Stomach (tissue), 9 donors: ENCODE measurements around the gene INSIG2. TPM values are rescaled to one million over a fixed set of nuclear protein-coding genes. Genes with fewer than 3 reads are reported as not detected.
"Not testable (repeated sequence)": the region's sequence is repeated elsewhere in the genome, so short reads cannot be mapped to it uniquely, and the experiment has no call there.

Experiments
- DNase-seq, 2 donors: peaks; one replicate each; pipeline versions ENCODE4 v3.0.0 to v3.0.0-alpha.2; 2013 to 2019
- H3K27ac ChIP-seq, 5 donors: fragments of 200-600 bp in 4 of 5; sonication (generic) in 4 of 5; one replicate each; pipeline ENCODE4 v1.5.1; 2013 to 2019; ENCODE audit warnings: mild to moderate bottlenecking in 1 of 5, moderate library complexity in 1 of 5
- H3K27me3 ChIP-seq, 3 donors: fragments of 200-600 bp; sonication (generic); one replicate each; pipeline ENCODE4 v1.5.1; 2017 to 2019; ENCODE audit warnings: mixed run types in 1 of 3
- H3K36me3 ChIP-seq, 4 donors: fragments of 200-600 bp; sonication (generic); 1 replicate in 3 of 4; 2 replicates in 1 of 4; pipeline ENCODE4 v1.5.1; 2016 to 2019
- H3K4me1 ChIP-seq, 4 donors: fragments of 200-600 bp; sonication (generic); one replicate each; pipeline ENCODE4 v1.5.1; 2016 to 2019
- H3K4me3 ChIP-seq, 4 donors: fragments of 200-600 bp; sonication (generic) in 3 of 4; one replicate each; pipeline ENCODE4 v1.5.1; 2016 to 2019; ENCODE audit warnings: mild to moderate bottlenecking in 1 of 4
- H3K9me3 ChIP-seq, 4 donors: fragments of 200-600 bp; sonication (generic); one replicate each; pipeline ENCODE4 v1.5.1; 2016 to 2019
- CTCF ChIP-seq, 7 experiments: fragments of 450-650 bp in 4 of 7; fragments of 200-600 bp in 3 of 7; sonication (generic) in 3 of 7; IDR thresholded peaks; one replicate each; pipeline ENCODE4 v1.5.1; 2016 to 2019; ENCODE audit warnings: antibody characterized with exemption in 7 of 7, control low read depth in 2 of 7, mild to moderate bottlenecking in 1 of 7
- EP300 ChIP-seq: sonication (generic); formaldehyde crosslinking; IDR thresholded peaks from one replicate; pipeline ENCODE4 v1.6.1; 2017; ENCODE audit warnings: antibody characterized with exemption
- POLR2A ChIP-seq, 4 donors: fragments of 450-650 bp; IDR thresholded peaks; one replicate each; pipeline ENCODE4 v1.6.1; 2016; ENCODE audit warnings: antibody characterized with exemption in 4 of 4, control low read depth in 2 of 4, mild to moderate bottlenecking in 1 of 4, moderate library complexity in 1 of 4
- POLR2AphosphoS5 ChIP-seq, 3 donors: sonication (generic); formaldehyde crosslinking; IDR thresholded peaks; one replicate each; pipeline ENCODE4 v1.6.1; 2016; ENCODE audit warnings: antibody characterized with exemption in 3 of 3
- WGBS, 5 donors: extraction: QIAGEN DNeasy Blood & Tissue Kit in 3 of 5; methylation state at CpG; one replicate each; pipeline versions ENCODE4 v1.1.5 to v1.1.7; 2013 to 2018; 5-methylcytosine and 5-hydroxymethylcytosine counted together
- intact Hi-C: fragments of 100-400 bp; cut with DNase I; formaldehyde crosslinking; loops from one replicate; pipeline ENCODE4 v1.15.1; 2023; ENCODE audit warnings: low total_unique reads
- polyA plus RNA-seq, 3 donors: library from polyadenylated mRNA; stranded (reverse); fragments of 200-250 nt; gene quantifications; one replicate each; pipeline ENCODE4 v1.2.3, GENCODE V29; 2013
- total RNA-seq, 5 donors: library from RNA; depleted of rRNA; stranded (reverse); fragments of >200 nt; gene quantifications; one replicate each; pipeline versions ENCODE4 v1.1.0 to v1.2.3, GENCODE V29; 2014 to 2016
- donor health status: healthy with polysubstance abuse.
- donor health status: Bipolar disorder and iron deficiency.
- donor health status: healthy.

The INSIG2 gene
- total and polyA plus RNA-seq, 8 donors, result 6.7 to 37.8 (median 10.4) TPM

DNA sequence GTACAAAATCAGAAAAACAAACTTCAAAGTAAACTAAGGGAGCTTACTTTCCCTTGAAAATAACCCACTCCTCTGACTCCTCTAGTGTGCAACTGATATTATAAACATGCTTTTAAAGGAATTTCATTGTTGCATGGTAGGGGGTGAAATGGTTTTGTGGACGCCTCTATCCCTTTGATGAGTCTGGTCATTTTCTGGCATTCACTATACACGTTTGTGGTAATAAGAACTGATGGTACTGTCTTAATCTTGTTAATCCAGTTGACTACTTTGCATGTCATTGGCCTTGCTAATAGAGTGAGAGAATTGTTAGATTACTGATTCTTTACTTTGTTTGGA, 2.8 kb downstream of the INSIG2 start:
- DNase-seq, result no peak
- no peaks in the 10 kb centered on the region for H3K27me3 ChIP-seq
- no peak overlapping the region for H3K27ac ChIP-seq
- no peaks in the 10 kb centered on the region for H3K36me3 ChIP-seq
- H3K4me1 ChIP-seq, result peaks cover 0 to 76% (median 39%) of the 10 kb centered on the region in 4 donors
- intact Hi-C loops, result no loop called here
- TF ChIP-seq CTCF (IDR thresholded peaks at IDR 0.05) (no peak), EP300 (no peak), POLR2A (IDR thresholded peaks at IDR 0.05) (no peak), POLR2AphosphoS5 (IDR thresholded peaks at IDR 0.05) (no peak)
- no peaks in the 10 kb centered on the region for H3K9me3 ChIP-seq
- 21 to 56% (median 54%) methylated on average over 2 of the region's 2 CpGs for WGBS, 5 donors
- no peak overlapping the region for H3K4me3 ChIP-seq

DNA sequence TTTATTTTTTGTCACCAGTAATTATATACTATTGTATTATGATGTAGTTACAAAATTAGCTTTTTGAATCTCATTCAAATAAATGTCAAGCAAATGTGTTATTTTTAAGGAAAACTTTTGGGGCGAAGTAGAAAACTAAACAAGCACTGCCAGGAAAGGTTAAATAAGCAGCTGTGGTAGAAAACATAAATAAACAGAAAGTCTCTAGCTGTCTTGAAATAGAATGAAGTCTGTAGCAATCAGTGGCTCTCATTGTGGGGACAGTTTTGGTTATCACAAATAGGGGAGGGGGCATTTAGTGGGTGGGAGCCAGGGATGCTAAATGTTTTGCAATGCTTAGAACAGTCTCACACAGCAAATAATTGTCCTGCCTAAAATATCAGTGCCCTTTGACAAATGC, 3.4 kb downstream of the INSIG2 start:
- intact Hi-C loops, result no loop called here
- 24 to 47% (median 40%) methylated on average over 1 of the region's 1 CpG for WGBS, 5 donors
- Histone ChIP-seq H3K4me1 (peaks cover 0 to 76% (median 39%) of the 10 kb centered on the region in 4 donors), H3K4me3 (no peak overlapping the region), H3K9me3 (no peaks in the 10 kb centered on the region), H3K36me3 (peaks cover 0 to 3% (median 2%) of the 10 kb centered on the region in 4 donors), H3K27me3 (no peaks in the 10 kb centered on the region), H3K27ac (no peak overlapping the region)
- no peak for TF ChIP-seq POLR2AphosphoS5 (IDR thresholded peaks at IDR 0.05)
- no peak for TF ChIP-seq CTCF (IDR thresholded peaks at IDR 0.05)
- TF ChIP-seq EP300, result no peak
- no peak for TF ChIP-seq POLR2A (IDR thresholded peaks at IDR 0.05)
- DNase-seq, result no peak

DNA sequence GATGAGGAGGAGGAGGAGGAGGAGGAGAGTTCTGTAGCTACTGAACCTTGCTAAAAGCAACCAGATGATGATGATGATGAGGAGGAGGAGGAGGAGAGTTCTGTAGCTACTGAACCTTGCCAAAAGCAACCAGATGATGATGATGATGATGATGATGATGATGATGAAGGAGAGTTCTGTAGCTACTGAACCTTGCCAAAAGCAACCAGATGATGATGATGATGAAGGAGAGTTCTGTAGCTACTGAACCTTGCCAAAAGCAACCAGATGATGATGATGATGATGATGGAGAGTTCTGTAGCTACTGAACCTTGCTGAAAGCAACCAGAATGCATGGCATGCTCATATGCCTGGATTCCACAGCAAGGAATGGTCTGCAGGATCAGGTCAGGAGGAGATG, 5.8 kb downstream of the INSIG2 start:
- peaks cover 0 to 71% (median 35%) of the 10 kb centered on the region in 4 donors for H3K4me1 ChIP-seq
- H3K27me3 ChIP-seq, H3K27ac ChIP-seq, H3K4me3 ChIP-seq, intact Hi-C loops, H3K9me3 ChIP-seq, DNase-seq: not testable (repeated sequence)
- peaks cover 0 to 16% (median 12%) of the 10 kb centered on the region in 4 donors for H3K36me3 ChIP-seq

GRCh38 chr2:118094503-118094902, 6.2 kb downstream of the INSIG2 start:
- WGBS, 5 donors, result 48 to 63% (median 55%) methylated on average over 2 of the region's 2 CpGs
- Histone ChIP-seq H3K4me1 (peaks cover 0 to 67% (median 31%) of the 10 kb centered on the region in 4 donors), H3K27ac (no peak overlapping the region), H3K36me3 (peaks cover 0 to 16% (median 12%) of the 10 kb centered on the region in 4 donors), H3K9me3 (no peaks in the 10 kb centered on the region), H3K4me3 (no peak overlapping the region), H3K27me3 (no peaks in the 10 kb centered on the region)
- no peak for DNase-seq
- intact Hi-C loops, result no loop called here
- no peak for TF ChIP-seq CTCF (IDR thresholded peaks at IDR 0.05)
- no peak for TF ChIP-seq POLR2AphosphoS5 (IDR thresholded peaks at IDR 0.05)
- no peak for TF ChIP-seq POLR2A (IDR thresholded peaks at IDR 0.05)
- no peak for TF ChIP-seq EP300

- no peak overlapping the region for H3K4me3 ChIP-seq
- no peaks in the 10 kb centered on the region for H3K9me3 ChIP-seq
- peaks cover 0 to 23% (median 17%) of the 10 kb centered on the region in 4 donors for H3K36me3 ChIP-seq
- no peak overlapping the region for H3K27ac ChIP-seq
- TF ChIP-seq EP300 (no peak), CTCF (IDR thresholded peaks at IDR 0.05) (no peak), POLR2A (IDR thresholded peaks at IDR 0.05) (no peak), POLR2AphosphoS5 (IDR thresholded peaks at IDR 0.05) (no peak)
- intact Hi-C loops, result no loop called here
- no peaks in the 10 kb centered on the region for H3K27me3 ChIP-seq
- DNase-seq, result no peak
- 61 to 80% (median 77%) methylated on average over 5 of the region's 5 CpGs for WGBS, 5 donors
- peaks cover 0 to 56% (median 20%) of the 10 kb centered on the region in 4 donors for H3K4me1 ChIP-seq
Measured at GRCh38 chr2:118095610-118096009, 7.3 kb downstream of the INSIG2 start.
